Measurements from ENCODE around the gene GUCY2C. TPM values are rescaled to one million over a fixed set of nuclear protein-coding genes. Genes with fewer than 3 reads are reported as not detected.

Gene GUCY2C
- total and polyA plus RNA-seq, 5 donors, result 0.02 TPM; not detected in 4

- Histone ChIP-seq H3K4me3 (ENCODE audit: low read length) (no peak overlapping the region), H3K4me1 (ENCODE audit: control insufficient read depth, insufficient read depth, low read length) (no peaks in the 10 kb centered on the region), H3K27ac (ENCODE audit: low read length) (no peak overlapping the region), H3K27me3 (ENCODE audit: control insufficient read depth, insufficient read depth) (peaks cover 3% of the 10 kb centered on the region), H3K9me3 (ENCODE audit: control insufficient read depth, low read length) (no peaks in the 10 kb centered on the region)
- ATAC-seq (no peak), DNase-seq (no peak)
- intact Hi-C loops (cut with DNase I), result no loop called here
- WGBS, result 84% methylated on average over 4 of the region's 4 CpGs
Observed at GRCh38 chr12:14654416-14654815, 42.0 kb downstream of the GUCY2C start.

GRCh38 chr12:14652483-14652882, 43.9 kb downstream of the GUCY2C start:
- WGBS, result 86% methylated on average over 2 of the region's 2 CpGs
- intact Hi-C loops (cut with DNase I), result no loop called here
- no peak overlapping the region for H3K4me3 ChIP-seq (ENCODE audit: low read length)
- H3K27ac ChIP-seq (ENCODE audit: low read length), result no peak overlapping the region
- no peaks in the 10 kb centered on the region for H3K4me1 ChIP-seq (ENCODE audit: control insufficient read depth, insufficient read depth, low read length)
- H3K9me3 ChIP-seq (ENCODE audit: control insufficient read depth, low read length), result no peaks in the 10 kb centered on the region
- ATAC-seq (no peak), DNase-seq (no peak)
- peaks cover 3% of the 10 kb centered on the region for H3K27me3 ChIP-seq (ENCODE audit: control insufficient read depth, insufficient read depth)

DNA sequence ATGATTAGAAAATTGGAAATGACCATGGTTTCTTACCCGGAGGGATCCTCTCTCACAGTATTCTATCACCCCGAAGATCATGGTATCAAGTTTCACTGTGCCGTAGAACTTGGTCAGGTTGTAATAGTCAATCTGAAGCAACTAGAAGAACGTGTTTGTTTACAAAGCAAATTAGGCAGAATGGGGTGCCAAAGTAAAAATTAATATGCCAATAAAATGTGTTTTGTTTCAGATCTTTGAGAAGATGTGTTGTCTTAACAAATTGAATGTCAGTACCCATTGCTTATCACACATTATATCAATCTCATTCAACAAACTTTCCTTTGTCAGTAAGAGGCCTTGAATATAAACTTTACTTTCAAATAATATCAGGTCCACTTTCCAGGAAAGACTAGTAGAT, 45.0 kb downstream of the GUCY2C start:
- peaks cover 3% of the 10 kb centered on the region for H3K27me3 ChIP-seq (ENCODE audit: control insufficient read depth, insufficient read depth)
- WGBS, result 69% methylated on average over 4 of the region's 4 CpGs
- ATAC-seq, result no peak
- intact Hi-C loops (cut with DNase I), result no loop called here
- no peak overlapping the region for H3K27ac ChIP-seq (ENCODE audit: low read length)
- no peak for DNase-seq
- no peak overlapping the region for H3K4me3 ChIP-seq (ENCODE audit: low read length)
- H3K4me1 ChIP-seq (ENCODE audit: control insufficient read depth, insufficient read depth, low read length), result no peaks in the 10 kb centered on the region
- H3K9me3 ChIP-seq (ENCODE audit: control insufficient read depth, low read length), result no peaks in the 10 kb centered on the region

DNA sequence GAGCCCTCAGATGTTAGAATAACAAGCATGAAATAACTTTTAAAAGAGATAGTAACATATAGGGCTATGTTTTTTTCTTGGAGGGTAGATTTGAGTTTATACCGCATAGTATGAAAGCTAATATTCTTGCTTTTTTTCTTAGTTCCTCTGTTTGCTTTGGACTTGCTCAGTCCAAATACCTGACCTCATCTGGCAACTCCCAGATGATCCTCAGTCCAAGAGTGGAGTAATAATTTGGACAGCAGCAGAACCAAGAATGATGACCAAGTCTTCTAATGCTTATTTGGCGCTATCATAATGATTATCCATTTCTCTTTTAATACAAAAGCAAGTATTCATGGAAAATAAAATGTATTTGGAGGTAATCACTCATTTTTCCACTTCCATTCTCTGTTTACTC, 45.6 kb downstream of the GUCY2C start:
- Histone ChIP-seq H3K9me3 (ENCODE audit: control insufficient read depth, low read length) (no peaks in the 10 kb centered on the region), H3K4me3 (ENCODE audit: low read length) (no peak overlapping the region), H3K27ac (ENCODE audit: low read length) (no peak overlapping the region), H3K27me3 (ENCODE audit: control insufficient read depth, insufficient read depth) (no peaks in the 10 kb centered on the region), H3K4me1 (ENCODE audit: control insufficient read depth, insufficient read depth, low read length) (no peaks in the 10 kb centered on the region)
- intact Hi-C loops (cut with DNase I), result no loop called here
- ATAC-seq, result peak; percentile 45 to 78
- peak in 1 of 3 donors; percentile 13 for DNase-seq
- WGBS, result 66% methylated on average over 2 of the region's 2 CpGs

DNA sequence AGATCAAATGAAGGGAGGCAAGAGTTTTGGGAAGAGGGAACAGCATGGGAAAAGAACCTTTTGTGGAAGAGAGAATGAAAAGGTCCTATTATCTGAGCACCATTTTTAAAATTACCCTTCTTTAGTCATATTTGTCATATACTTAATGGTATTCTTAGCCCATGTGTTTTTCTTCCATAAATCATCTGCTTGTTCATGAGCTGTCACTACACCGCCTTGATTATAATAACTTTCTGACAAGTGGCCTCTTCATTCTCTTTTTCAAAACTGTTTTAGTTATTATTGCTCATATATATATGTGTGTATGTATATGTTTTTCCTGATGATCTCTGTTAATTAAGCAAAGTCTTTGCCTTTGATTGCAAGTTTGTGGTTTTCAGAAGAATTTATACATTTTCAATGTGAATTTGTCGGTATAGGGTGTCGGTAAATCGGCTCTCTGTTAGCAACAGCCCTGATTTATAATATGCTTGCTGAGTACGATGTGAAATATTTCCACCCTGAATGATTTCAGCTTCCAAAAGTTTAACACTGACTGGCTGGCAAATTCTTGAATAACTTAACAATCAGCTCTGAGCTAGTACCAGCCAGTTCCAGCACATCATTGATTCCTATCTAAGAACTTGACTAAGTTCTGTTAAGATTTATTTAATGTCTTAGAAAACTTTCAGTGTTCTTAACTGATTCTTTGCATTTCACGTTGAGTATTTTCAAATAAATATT, 49.2 kb downstream of the GUCY2C start:
- no peaks in the 10 kb centered on the region for H3K27me3 ChIP-seq (ENCODE audit: control insufficient read depth, insufficient read depth)
- no peak for DNase-seq
- H3K9me3 ChIP-seq (ENCODE audit: control insufficient read depth, low read length), result no peaks in the 10 kb centered on the region
- no peak for ATAC-seq
- H3K27ac ChIP-seq (ENCODE audit: low read length), result no peak overlapping the region
- no peak overlapping the region for H3K4me3 ChIP-seq (ENCODE audit: low read length)
- no peaks in the 10 kb centered on the region for H3K4me1 ChIP-seq (ENCODE audit: control insufficient read depth, insufficient read depth, low read length)
- intact Hi-C loops (cut with DNase I), result no loop called here
- WGBS, result 86% methylated on average over 6 of the region's 6 CpGs

DNA sequence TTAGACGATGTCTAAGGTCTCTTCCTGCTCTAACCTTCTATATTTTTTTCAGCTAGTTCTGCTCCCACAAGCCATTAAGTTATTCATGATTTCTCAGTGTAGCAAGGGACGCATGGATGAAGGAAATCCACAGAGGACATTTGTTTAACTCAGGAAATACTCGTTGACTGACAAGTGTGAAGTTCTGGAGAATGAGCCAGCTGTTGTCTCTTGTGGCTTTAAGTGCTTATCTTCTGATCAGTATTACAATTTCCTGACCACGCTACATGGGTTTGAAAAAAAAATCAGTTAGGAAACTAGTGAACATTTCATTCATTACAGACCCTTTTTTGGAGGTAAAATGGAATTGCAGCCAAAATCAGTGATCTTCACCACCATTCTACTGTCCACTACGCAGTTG, 53.1 kb downstream of the GUCY2C start:
- no peaks in the 10 kb centered on the region for H3K4me1 ChIP-seq (ENCODE audit: control insufficient read depth, insufficient read depth, low read length)
- DNase-seq, result no peak
- 33% methylated on average over 5 of the region's 5 CpGs for WGBS
- H3K27ac ChIP-seq (ENCODE audit: low read length), result no peak overlapping the region
- intact Hi-C loops (cut with DNase I), result no loop called here
- no peaks in the 10 kb centered on the region for H3K9me3 ChIP-seq (ENCODE audit: control insufficient read depth, low read length)
- ATAC-seq, result no peak
- H3K4me3 ChIP-seq (ENCODE audit: low read length), result no peak overlapping the region
- H3K27me3 ChIP-seq (ENCODE audit: control insufficient read depth, insufficient read depth), result no peaks in the 10 kb centered on the region

DNA sequence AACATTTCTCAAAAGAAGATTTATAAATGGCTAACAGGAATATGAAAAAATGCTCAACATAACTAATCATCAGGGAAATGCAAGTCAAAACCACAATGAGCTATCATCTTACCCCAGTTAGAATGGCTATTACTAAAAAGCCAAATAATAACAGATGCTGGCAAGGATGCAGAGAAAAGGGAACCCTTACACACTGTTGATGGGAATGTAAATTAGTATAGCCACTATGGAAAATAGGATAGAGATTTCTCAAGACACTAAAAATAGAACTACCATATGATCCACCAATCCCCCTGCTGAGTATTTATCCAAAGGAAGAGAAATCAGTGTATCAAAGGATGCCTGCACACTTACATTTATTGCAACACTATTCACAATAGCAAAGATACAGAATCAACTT, 58.3 kb downstream of the GUCY2C start:
- ATAC-seq (no peak), DNase-seq (no peak)
- H3K4me3 ChIP-seq (ENCODE audit: low read length), result no peak overlapping the region
- intact Hi-C loops (cut with DNase I), result loop anchor here in 1 of 4 donors (10.0 kb wide), 1 partner anchor 77 kb away; no protein-coding TSS in a partner anchor
- no peak overlapping the region for H3K27ac ChIP-seq (ENCODE audit: low read length)
- no peaks in the 10 kb centered on the region for H3K9me3 ChIP-seq (ENCODE audit: control insufficient read depth, low read length)
- H3K27me3 ChIP-seq (ENCODE audit: control insufficient read depth, insufficient read depth), result no peaks in the 10 kb centered on the region
- H3K4me1 ChIP-seq (ENCODE audit: control insufficient read depth, insufficient read depth, low read length), result no peaks in the 10 kb centered on the region

- ATAC-seq, result no peak
- DNase-seq, result no peak
- H3K4me3 ChIP-seq (ENCODE audit: low read length), result no peak overlapping the region
- H3K27me3 ChIP-seq (ENCODE audit: control insufficient read depth, insufficient read depth), result no peaks in the 10 kb centered on the region
- intact Hi-C loops (cut with DNase I), result loop anchor here in 1 of 4 donors (10.0 kb wide), 1 partner anchor 79 kb away; no protein-coding TSS in a partner anchor
- no peaks in the 10 kb centered on the region for H3K4me1 ChIP-seq (ENCODE audit: control insufficient read depth, insufficient read depth, low read length)
- no peak overlapping the region for H3K27ac ChIP-seq (ENCODE audit: low read length)
- no peaks in the 10 kb centered on the region for H3K9me3 ChIP-seq (ENCODE audit: control insufficient read depth, low read length)
Observed at GRCh38 chr12:14635776-14636175, 60.6 kb downstream of the GUCY2C start.

- WGBS, result 38% methylated on average over 3 of the region's 3 CpGs
Observed at GRCh38 chr12:14630793-14631192, 65.6 kb downstream of the GUCY2C start.

GRCh38 chr12:14629832-14630710, 66.3 kb downstream of the GUCY2C start:
- WGBS, result 19% methylated on average over 8 of the region's 8 CpGs
- H3K4me3 ChIP-seq (ENCODE audit: low read length), result no peak overlapping the region
- H3K9me3 ChIP-seq (ENCODE audit: control insufficient read depth, low read length), result no peaks in the 10 kb centered on the region
- H3K4me1 ChIP-seq (ENCODE audit: control insufficient read depth, insufficient read depth, low read length), result no peaks in the 10 kb centered on the region
- ATAC-seq (peak; percentile 96 to 97), DNase-seq (peak; percentile 47 to 83 (median 52))
- intact Hi-C loops (cut with DNase I), result loop anchor here in 2 of 4 donors (2.0 to 10.0 kb wide), 3 partner anchors 32 to 85 kb away; no protein-coding TSS in a partner anchor
- H3K27ac ChIP-seq (ENCODE audit: low read length), result no peak overlapping the region
- no peaks in the 10 kb centered on the region for H3K27me3 ChIP-seq (ENCODE audit: control insufficient read depth, insufficient read depth)

More at GRCh38 chr12:14630793-14631192, 65.6 kb downstream of the GUCY2C start:
- intact Hi-C loops (cut with DNase I), result loop anchor here in 1 of 4 donors (2.0 to 10.0 kb wide), 2 partner anchors 34 to 84 kb away; no protein-coding TSS in a partner anchor
- no peaks in the 10 kb centered on the region for H3K27me3 ChIP-seq (ENCODE audit: control insufficient read depth, insufficient read depth)
- H3K9me3 ChIP-seq (ENCODE audit: control insufficient read depth, low read length), result no peaks in the 10 kb centered on the region
- H3K4me1 ChIP-seq (ENCODE audit: control insufficient read depth, insufficient read depth, low read length), result no peaks in the 10 kb centered on the region
- no peak overlapping the region for H3K27ac ChIP-seq (ENCODE audit: low read length)
- no peak for DNase-seq
- no peak for ATAC-seq
- H3K4me3 ChIP-seq (ENCODE audit: low read length), result no peak overlapping the region

DNA sequence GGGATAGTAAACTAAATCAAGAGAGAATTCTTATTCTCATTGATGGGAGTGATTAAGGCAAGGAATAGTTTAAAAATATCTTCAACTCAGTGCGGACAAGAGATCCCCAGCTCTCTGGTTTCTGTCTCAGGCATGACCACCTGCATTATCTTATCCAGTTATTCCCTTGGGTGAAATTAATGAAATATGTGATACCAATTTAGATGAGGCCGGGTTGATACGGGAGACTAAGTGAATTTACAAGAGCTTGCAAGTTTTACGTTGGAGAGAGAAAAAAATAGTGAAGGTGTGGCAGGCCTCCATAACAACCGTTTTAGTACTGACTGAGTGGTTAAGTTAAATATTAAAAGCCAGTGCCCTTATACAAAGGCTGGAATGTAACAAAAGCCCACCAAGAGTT, 67.6 kb downstream of the GUCY2C start:
- Histone ChIP-seq H3K27ac (ENCODE audit: low read length) (no peak overlapping the region), H3K4me1 (ENCODE audit: control insufficient read depth, insufficient read depth, low read length) (no peaks in the 10 kb centered on the region), H3K27me3 (ENCODE audit: control insufficient read depth, insufficient read depth) (no peaks in the 10 kb centered on the region), H3K9me3 (ENCODE audit: control insufficient read depth, low read length) (no peaks in the 10 kb centered on the region), H3K4me3 (ENCODE audit: low read length) (no peak overlapping the region)
- ATAC-seq (no peak), DNase-seq (no peak)
- intact Hi-C loops (cut with DNase I), result loop anchor here in 1 of 4 donors (5.0 kb wide), 1 partner anchor 34 kb away; no protein-coding TSS in a partner anchor
- WGBS, result 70% methylated on average over 5 of the region's 5 CpGs

Measured in right cardiac atrium (tissue), 5 donors.